Immature natural killer cell (primary cell): ENCODE measurements around the gene PAX5. TPM values are rescaled to one million over a fixed set of nuclear protein-coding genes. Genes with fewer than 3 reads are reported as not detected.

ENCODE experiments used
- DNase-seq, 3 donors: peaks; one replicate each; pipeline ENCODE4 v3.0.0; 2022; ENCODE audit warnings: mixed read lengths in 1 of 3
- H3K27ac Mint-ChIP-seq, 6 donors: one replicate each; pipeline ENCODE4 v1.8.0; 2020; ENCODE audit warnings: mixed read lengths in 6 of 6, mild to moderate bottlenecking in 5 of 6, inconsistent platforms in 4 of 6, moderate library complexity in 3 of 6
- H3K27me3 Mint-ChIP-seq, 3 donors: one replicate each; pipeline ENCODE4 v1.8.0; 2020 to 2021; ENCODE audit warnings: low read depth in 3 of 3, mild to moderate bottlenecking in 3 of 3, mixed read lengths in 3 of 3, moderate library complexity in 3 of 3, inconsistent platforms in 1 of 3
- H3K36me3 Mint-ChIP-seq, 3 donors: one replicate each; pipeline ENCODE4 v1.8.0; 2020; ENCODE audit warnings: mixed read lengths in 3 of 3, inconsistent platforms in 2 of 3, mild to moderate bottlenecking in 2 of 3
- H3K4me1 Mint-ChIP-seq, 2 donors: one replicate each; pipeline ENCODE4 v1.8.0; 2020; ENCODE audit warnings: inconsistent platforms in 2 of 2, mild to moderate bottlenecking in 2 of 2, mixed read lengths in 2 of 2, moderate library complexity in 1 of 2
- H3K4me3 Mint-ChIP-seq, 5 donors: one replicate each; pipeline ENCODE4 v1.8.0; 2020; ENCODE audit warnings: mild to moderate bottlenecking in 5 of 5, mixed read lengths in 5 of 5, inconsistent platforms in 3 of 5, moderate library complexity in 3 of 5
- H3K9me3 Mint-ChIP-seq, 6 donors: one replicate each; pipeline ENCODE4 v1.8.0; 2020; ENCODE audit warnings: mild to moderate bottlenecking in 6 of 6, mixed read lengths in 6 of 6, inconsistent platforms in 4 of 6, moderate library complexity in 3 of 6
- polyA plus RNA-seq, 3 donors: library from polyadenylated mRNA; unstranded; fragments of 300-500 nt; fragmentation: Illumina TruSeq; gene quantifications; one replicate each; pipeline ENCODE4 v1.2.3, GENCODE V29; 2021

Gene PAX5
- polyA plus RNA-seq, 3 donors from 2014 or later, result 0.03 TPM; not detected in 2

- H3K36me3 Mint-ChIP-seq, result no peaks in the 10 kb centered on the region
- H3K27ac Mint-ChIP-seq, result no peak overlapping the region
- H3K27me3 Mint-ChIP-seq, result peaks cover 0 to 12% (median 12%) of the 10 kb centered on the region in 3 donors
- no peaks in the 10 kb centered on the region for H3K9me3 Mint-ChIP-seq
- DNase-seq, result no peak
- H3K4me1 Mint-ChIP-seq, result no peaks in the 10 kb centered on the region
- no peak overlapping the region for H3K4me3 Mint-ChIP-seq
These were observed 127.6 kb downstream of the PAX5 start for GRCh38 chr9:36906492-36906891.

GRCh38 chr9:36905101-36906066 lies 128.7 kb downstream of the PAX5 start:
- DNase-seq, result no peak

GRCh38 chr9:36903541-36904435 lies 130.3 kb downstream of the PAX5 start:
- Mint-ChIP-seq H3K4me1 (no peaks in the 10 kb centered on the region), H3K27me3 (peaks cover 0 to 6% (median 3%) of the 10 kb centered on the region in 3 donors), H3K27ac (no peak overlapping the region), H3K4me3 (no peak overlapping the region), H3K36me3 (no peaks in the 10 kb centered on the region), H3K9me3 (no peaks in the 10 kb centered on the region)
- DNase-seq, result no peak

More at GRCh38 chr9:36905101-36906066, 128.7 kb downstream of the PAX5 start:
- H3K4me3 Mint-ChIP-seq, result no peak overlapping the region
- peaks cover 0 to 7% (median 6%) of the 10 kb centered on the region in 3 donors for H3K27me3 Mint-ChIP-seq
- no peaks in the 10 kb centered on the region for H3K9me3 Mint-ChIP-seq
- H3K36me3 Mint-ChIP-seq, result no peaks in the 10 kb centered on the region
- H3K27ac Mint-ChIP-seq, result no peak overlapping the region
- no peaks in the 10 kb centered on the region for H3K4me1 Mint-ChIP-seq

GRCh38 chr9:36902861-36903524 lies 131.1 kb downstream of the PAX5 start:
- H3K4me1 Mint-ChIP-seq, result no peaks in the 10 kb centered on the region
- H3K36me3 Mint-ChIP-seq, result no peaks in the 10 kb centered on the region
- no peaks in the 10 kb centered on the region for H3K9me3 Mint-ChIP-seq
- no peak for DNase-seq
- H3K27ac Mint-ChIP-seq, result no peak overlapping the region
- H3K27me3 Mint-ChIP-seq, result peaks cover 0 to 6% (median 3%) of the 10 kb centered on the region in 3 donors
- H3K4me3 Mint-ChIP-seq, result no peak overlapping the region

GRCh38 chr9:36902080-36902716 lies 131.9 kb downstream of the PAX5 start:
- no peak overlapping the region for H3K4me3 Mint-ChIP-seq
- no peaks in the 10 kb centered on the region for H3K4me1 Mint-ChIP-seq
- no peaks in the 10 kb centered on the region for H3K9me3 Mint-ChIP-seq
- H3K27ac Mint-ChIP-seq, result no peak overlapping the region
- no peaks in the 10 kb centered on the region for H3K36me3 Mint-ChIP-seq
- peaks cover 0 to 8% (median 3%) of the 10 kb centered on the region in 3 donors for H3K27me3 Mint-ChIP-seq
- DNase-seq, result no peak

- DNase-seq, result no peak
- peaks cover 0 to 8% (median 3%) of the 10 kb centered on the region in 3 donors for H3K27me3 Mint-ChIP-seq
- no peak overlapping the region for H3K27ac Mint-ChIP-seq
- no peaks in the 10 kb centered on the region for H3K9me3 Mint-ChIP-seq
- H3K4me1 Mint-ChIP-seq, result no peaks in the 10 kb centered on the region
- H3K4me3 Mint-ChIP-seq, result no peak overlapping the region
- H3K36me3 Mint-ChIP-seq, result no peaks in the 10 kb centered on the region
These were observed 132.5 kb downstream of the PAX5 start for GRCh38 chr9:36901528-36901927.

GRCh38 chr9:36900856-36901220 lies 133.2 kb downstream of the PAX5 start:
- Mint-ChIP-seq H3K36me3 (no peaks in the 10 kb centered on the region), H3K9me3 (no peaks in the 10 kb centered on the region), H3K4me1 (no peaks in the 10 kb centered on the region), H3K27ac (no peak overlapping the region), H3K27me3 (peaks cover 0 to 6% (median 5%) of the 10 kb centered on the region in 3 donors), H3K4me3 (no peak overlapping the region)
- no peak for DNase-seq

GRCh38 chr9:36900136-36900855 lies 133.8 kb downstream of the PAX5 start:
- no peak overlapping the region for H3K4me3 Mint-ChIP-seq
- DNase-seq, result no peak
- H3K4me1 Mint-ChIP-seq, result no peaks in the 10 kb centered on the region
- no peaks in the 10 kb centered on the region for H3K9me3 Mint-ChIP-seq
- no peaks in the 10 kb centered on the region for H3K36me3 Mint-ChIP-seq
- peaks cover 0 to 7% (median 2%) of the 10 kb centered on the region in 3 donors for H3K27me3 Mint-ChIP-seq
- H3K27ac Mint-ChIP-seq, result no peak overlapping the region

- Mint-ChIP-seq H3K9me3 (no peaks in the 10 kb centered on the region), H3K4me1 (no peaks in the 10 kb centered on the region), H3K4me3 (no peak overlapping the region), H3K27me3 (peaks cover 0 to 7% (median 2%) of the 10 kb centered on the region in 3 donors), H3K36me3 (no peaks in the 10 kb centered on the region), H3K27ac (no peak overlapping the region)
- no peak for DNase-seq
These were observed 134.7 kb downstream of the PAX5 start for GRCh38 chr9:36899406-36899805.

GRCh38 chr9:36898431-36899020 lies 135.5 kb downstream of the PAX5 start:
- Mint-ChIP-seq H3K36me3 (no peaks in the 10 kb centered on the region), H3K27ac (no peak overlapping the region), H3K4me1 (no peaks in the 10 kb centered on the region), H3K4me3 (no peak overlapping the region), H3K27me3 (peaks cover 0 to 7% (median 2%) of the 10 kb centered on the region in 3 donors), H3K9me3 (no peaks in the 10 kb centered on the region)
- no peak for DNase-seq

- Mint-ChIP-seq H3K9me3 (no peaks in the 10 kb centered on the region), H3K4me3 (no peak overlapping the region), H3K27ac (no peak overlapping the region), H3K27me3 (peaks cover 2 to 7% (median 2%) of the 10 kb centered on the region in 3 donors), H3K36me3 (no peaks in the 10 kb centered on the region), H3K4me1 (no peaks in the 10 kb centered on the region)
- no peak for DNase-seq
These were observed 136.6 kb downstream of the PAX5 start for GRCh38 chr9:36897478-36897877.

- no peak for DNase-seq
- no peaks in the 10 kb centered on the region for H3K4me1 Mint-ChIP-seq
- H3K4me3 Mint-ChIP-seq, result no peak overlapping the region
- no peak overlapping the region for H3K27ac Mint-ChIP-seq
- H3K36me3 Mint-ChIP-seq, result no peaks in the 10 kb centered on the region
- no peaks in the 10 kb centered on the region for H3K9me3 Mint-ChIP-seq
- peaks cover 2 to 7% (median 2%) of the 10 kb centered on the region in 3 donors for H3K27me3 Mint-ChIP-seq
These were observed 137.0 kb downstream of the PAX5 start for GRCh38 chr9:36897019-36897418.
